CD4-positive, alpha-beta T cell (primary cell): ENCODE measurements around the gene SESN1. TPM values are rescaled to one million over a fixed set of nuclear protein-coding genes. Genes with fewer than 3 reads are reported as not detected.

Experiments used
- ATAC-seq: fragments of 200-7000 bp; cut with Tn5 transposase; one replicate; pipeline ENCODE4 v1.10.0; 2022; ENCODE audit warnings: mild to moderate bottlenecking; ENCODE audit not compliant: poor library complexity
- CTCF ChIA-PET: fragments of 350-600 bp; sonication (Branson Sonifier 250); formaldehyde crosslinking; loops from one replicate; lab custom pipeline; 2021; ENCODE audit warnings: antibody characterized with exemption, inconsistent platforms; lab: Charles Lee
- POLR2A ChIA-PET: fragments of 350-600 bp; sonication (Branson Sonifier 250); formaldehyde crosslinking; loops from one replicate; lab custom pipeline; 2021; ENCODE audit warnings: antibody characterized with exemption, inconsistent platforms; lab: Charles Lee
- DNase-seq, 14 experiments: peaks; one replicate each; pipeline ENCODE4 v3.0.0-alpha.2; 2013 to 2020; ENCODE audit warnings: mixed read lengths in 2 of 14
- H3K27ac ChIP-seq, 2 donors: one replicate each; pipeline versions ENCODE4 v1.5.1 to v1.7.0; 2013; ENCODE audit warnings: low read length in 2 of 2, low read depth in 1 of 2, mild to moderate bottlenecking in 1 of 2
- H3K27me3 ChIP-seq, 2 experiments: 1 replicate in 1 of 2; 2 replicates in 1 of 2; pipeline versions ENCODE4 v1.6.1 to v1.7.0; 2013; ENCODE audit warnings: low read length in 2 of 2, control low read depth in 1 of 2, mild to moderate bottlenecking in 1 of 2, moderate library complexity in 1 of 2; ENCODE audit not compliant: insufficient read depth in 2 of 2, control insufficient read depth in 1 of 2
- H3K36me3 ChIP-seq: one replicate; pipeline ENCODE4 v1.6.1; 2013; ENCODE audit warnings: low read length, control low read depth; ENCODE audit not compliant: insufficient read depth
- H3K4me1 ChIP-seq: one replicate; pipeline ENCODE4 v1.6.1; 2013; ENCODE audit warnings: low read length, control low read depth; ENCODE audit not compliant: insufficient read depth
- H3K4me3 ChIP-seq: one replicate; pipeline ENCODE4 v1.5.1; 2013; ENCODE audit warnings: mild to moderate bottlenecking, low read length, moderate library complexity
- H3K9me3 ChIP-seq, 2 experiments: 1 replicate in 1 of 2; 2 replicates in 1 of 2; pipeline versions ENCODE4 v1.6.1 to v1.7.0; 2013; ENCODE audit warnings: low read length in 2 of 2, mild to moderate bottlenecking in 2 of 2, control low read depth in 1 of 2, moderate library complexity in 1 of 2; ENCODE audit not compliant: control insufficient read depth in 1 of 2, insufficient read depth in 1 of 2
- H3K27ac Mint-ChIP-seq: one replicate; pipeline ENCODE4 v1.8.0; 2020; ENCODE audit warnings: mixed read lengths
- H3K27me3 Mint-ChIP-seq: one replicate; pipeline ENCODE4 v1.8.0; 2021; ENCODE audit warnings: mixed read lengths
- H3K36me3 Mint-ChIP-seq: one replicate; pipeline ENCODE4 v1.8.0; 2021; ENCODE audit warnings: low read depth, mixed read lengths
- H3K4me1 Mint-ChIP-seq: one replicate; pipeline ENCODE4 v1.8.0; 2021; ENCODE audit warnings: low read depth, mixed read lengths
- H3K4me3 Mint-ChIP-seq: one replicate; pipeline ENCODE4 v1.8.0; 2020; ENCODE audit warnings: mild to moderate bottlenecking, mixed read lengths
- H3K9me3 Mint-ChIP-seq: one replicate; pipeline ENCODE4 v1.8.0; 2020; ENCODE audit warnings: mixed read lengths
- intact Hi-C, 2 experiments: fragments of 100-400 bp; cut with DNase I in 1 of 2; cut with micrococcal nuclease in 1 of 2; formaldehyde crosslinking; loops; one replicate each; pipeline versions ENCODE4 v1.15.1 to v1.9.0; 2023 to 2025; cut with DNase I, micrococcal nuclease
- total RNA-seq, 174 experiments: library from RNA in 2 of 174; stranded (reverse) in 2 of 174; gene quantifications; one replicate each; pipeline ENCODE4 v1.2.3 and lab custom pipeline; 2021 to 2026
- TF ChIP-seq, protein P1 (sequence below): fragments of 200-600 bp; IDR thresholded peaks from one replicate; pipeline ENCODE4 v1.8.0; 2022; ENCODE audit warnings: antibody characterized with exemption, mild to moderate bottlenecking

Gene SESN1
- total RNA-seq, 2 experiments from 2014 or later = 95.9 to 98.3 TPM

DNA sequence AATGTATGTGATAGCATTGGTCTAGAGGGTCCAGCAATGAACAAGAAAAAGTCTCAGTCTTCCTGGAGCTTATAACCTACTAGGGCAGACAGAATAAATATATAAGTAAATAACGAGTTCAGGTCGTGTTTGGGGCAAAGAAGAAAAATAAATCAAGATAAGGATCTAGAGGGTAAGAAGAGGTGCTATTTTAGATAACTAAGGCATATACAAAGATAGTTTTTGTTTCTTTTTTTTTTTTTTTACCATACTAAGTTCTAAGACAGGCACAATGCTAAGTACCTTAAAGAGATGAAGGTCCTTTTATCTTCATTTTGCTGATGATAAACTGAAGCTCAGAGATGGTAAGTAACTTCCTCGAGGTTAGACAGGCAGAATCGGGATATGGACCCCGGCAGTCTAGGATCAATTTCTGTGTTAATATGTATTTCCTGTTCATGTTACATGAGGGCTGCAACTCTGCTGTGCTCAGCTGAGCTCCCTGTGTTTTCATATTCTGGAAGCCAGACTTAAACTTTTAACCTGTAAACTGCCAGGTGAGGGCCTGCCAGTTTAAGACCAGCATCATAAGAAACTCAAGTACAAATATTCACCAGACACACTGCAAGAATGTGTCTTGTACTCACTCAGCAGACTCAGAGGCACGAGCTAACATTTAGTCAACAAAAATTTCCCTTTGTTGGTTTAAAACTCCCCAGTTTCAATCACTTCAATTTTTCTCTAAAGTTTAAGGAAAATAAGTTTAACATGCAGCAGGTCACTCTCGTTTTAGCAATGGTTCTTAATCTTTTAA lies 23.3 kb downstream of the SESN1 start:
- Mint-ChIP-seq H3K4me1 (peaks cover 41% of the 10 kb centered on the region), H3K4me3 (peak overlapping the region; percentile 64), H3K27me3 (no peaks in the 10 kb centered on the region), H3K36me3 (no peaks in the 10 kb centered on the region), H3K9me3 (no peaks in the 10 kb centered on the region), H3K27ac (peak overlapping the region; percentile 76)
- Histone ChIP-seq H3K9me3 (no peaks in the 10 kb centered on the region), H3K36me3 (no peaks in the 10 kb centered on the region), H3K27me3 (no peaks in the 10 kb centered on the region), H3K4me1 (peaks cover 11% of the 10 kb centered on the region), H3K4me3 (peak overlapping the region; percentile 29), H3K27ac (no peak overlapping the region)
- ChIA-PET POLR2A (interaction anchor here (0.5 to 4.4 kb wide), 16 partner anchors 10 to 530 kb away, joined by 3 to 43 read pairs (median 6); partner anchors contain the start of genes ARMC2, CD164, CEP57L1 and SESN1), CTCF (interaction anchor here (1.0 to 6.0 kb wide), 9 partner anchors 10 to 529 kb away, joined by 3 to 50 read pairs (median 5); no protein-coding TSS in a partner anchor)
- TF ChIP-seq, protein P1, sequence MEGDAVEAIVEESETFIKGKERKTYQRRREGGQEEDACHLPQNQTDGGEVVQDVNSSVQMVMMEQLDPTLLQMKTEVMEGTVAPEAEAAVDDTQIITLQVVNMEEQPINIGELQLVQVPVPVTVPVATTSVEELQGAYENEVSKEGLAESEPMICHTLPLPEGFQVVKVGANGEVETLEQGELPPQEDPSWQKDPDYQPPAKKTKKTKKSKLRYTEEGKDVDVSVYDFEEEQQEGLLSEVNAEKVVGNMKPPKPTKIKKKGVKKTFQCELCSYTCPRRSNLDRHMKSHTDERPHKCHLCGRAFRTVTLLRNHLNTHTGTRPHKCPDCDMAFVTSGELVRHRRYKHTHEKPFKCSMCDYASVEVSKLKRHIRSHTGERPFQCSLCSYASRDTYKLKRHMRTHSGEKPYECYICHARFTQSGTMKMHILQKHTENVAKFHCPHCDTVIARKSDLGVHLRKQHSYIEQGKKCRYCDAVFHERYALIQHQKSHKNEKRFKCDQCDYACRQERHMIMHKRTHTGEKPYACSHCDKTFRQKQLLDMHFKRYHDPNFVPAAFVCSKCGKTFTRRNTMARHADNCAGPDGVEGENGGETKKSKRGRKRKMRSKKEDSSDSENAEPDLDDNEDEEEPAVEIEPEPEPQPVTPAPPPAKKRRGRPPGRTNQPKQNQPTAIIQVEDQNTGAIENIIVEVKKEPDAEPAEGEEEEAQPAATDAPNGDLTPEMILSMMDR = no peak
- ATAC-seq = peak; percentile 25
- intact Hi-C loops = loop anchor here (5.0 to 10.0 kb wide), 2 partner anchors 124 to 157 kb away; no protein-coding TSS in a partner anchor
- DNase-seq = peak in 3 of 14 experiments; percentile 30 to 41 (median 40)

DNA sequence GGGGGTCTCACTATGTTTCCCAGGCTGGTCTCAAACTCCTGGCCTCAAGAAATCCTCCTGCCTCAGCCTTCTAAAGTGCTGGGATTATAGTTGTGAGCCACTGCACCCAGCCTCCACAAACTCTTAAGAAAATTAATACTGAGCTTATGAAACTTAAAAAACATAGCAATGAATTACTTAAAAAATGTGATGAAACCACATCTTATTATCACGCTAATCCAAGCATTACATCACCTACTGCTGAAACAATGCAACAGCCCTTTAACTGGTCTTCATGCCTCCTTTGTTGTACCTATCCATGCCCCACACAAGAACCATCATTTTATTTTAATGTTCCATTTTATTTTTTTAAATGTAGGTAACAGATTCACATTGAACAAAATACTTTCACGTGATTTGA lies 24.9 kb downstream of the SESN1 start:
- no peaks in the 10 kb centered on the region for H3K9me3 Mint-ChIP-seq
- CTCF ChIA-PET = no interaction called here
- no peaks in the 10 kb centered on the region for H3K27me3 Mint-ChIP-seq
- no peak for ATAC-seq
- no peaks in the 10 kb centered on the region for H3K27me3 ChIP-seq
- no peak overlapping the region for H3K27ac Mint-ChIP-seq
- H3K9me3 ChIP-seq = no peaks in the 10 kb centered on the region
- H3K36me3 ChIP-seq = no peaks in the 10 kb centered on the region
- H3K27ac ChIP-seq = no peak overlapping the region
- peaks cover 11% of the 10 kb centered on the region for H3K4me1 ChIP-seq
- POLR2A ChIA-PET = interaction anchor here (1.2 to 2.0 kb wide), 2 partner anchors 25 to 313 kb away, joined by 3 to 6 read pairs; partner anchors contain the start of genes CD164, CEP57L1 and SESN1
- H3K36me3 Mint-ChIP-seq = no peaks in the 10 kb centered on the region
- intact Hi-C loops = loop anchor here (5.0 to 10.0 kb wide), 2 partner anchors 122 to 155 kb away; no protein-coding TSS in a partner anchor
- DNase-seq = no peak
- H3K4me3 Mint-ChIP-seq = no peak overlapping the region
- no peak overlapping the region for H3K4me3 ChIP-seq
- TF ChIP-seq, protein P1 = no peak
- peaks cover 45% of the 10 kb centered on the region for H3K4me1 Mint-ChIP-seq

DNA sequence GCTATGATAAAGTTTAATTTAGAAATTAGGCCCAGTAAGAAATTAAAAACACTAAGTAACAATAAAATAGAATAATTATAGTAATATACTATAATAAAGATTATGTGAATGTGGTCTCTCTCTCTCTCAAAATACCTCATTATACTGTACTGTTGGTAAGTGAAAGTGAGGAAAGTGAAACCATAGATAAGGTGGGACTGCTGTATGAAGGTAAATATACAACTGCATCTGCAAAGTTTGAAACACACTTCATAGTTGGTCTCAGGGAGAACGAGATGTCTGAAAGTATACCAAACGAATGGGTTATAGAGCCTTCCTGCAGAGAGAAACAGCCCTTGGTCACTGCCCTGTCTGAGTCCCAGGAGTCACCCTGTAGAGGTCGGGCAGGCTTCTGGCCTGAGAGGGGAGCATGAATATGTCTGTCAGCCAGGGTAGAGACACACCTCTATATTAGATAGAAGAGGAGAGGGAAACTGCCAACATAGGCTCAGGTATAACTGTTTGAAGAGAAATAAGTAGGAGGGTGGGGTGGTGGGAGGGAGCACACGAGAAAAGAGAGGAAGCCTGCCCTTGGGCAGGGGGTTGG lies 31.8 kb downstream of the SESN1 start:
- no peaks in the 10 kb centered on the region for H3K9me3 Mint-ChIP-seq
- peaks cover 73% of the 10 kb centered on the region for H3K4me1 Mint-ChIP-seq
- TF ChIP-seq, protein P1 = no peak
- intact Hi-C loops = no loop called here
- ATAC-seq = no peak
- Histone ChIP-seq H3K4me3 (no peak overlapping the region), H3K4me1 (peaks cover 21% of the 10 kb centered on the region), H3K9me3 (no peaks in the 10 kb centered on the region), H3K27ac (no peak overlapping the region), H3K27me3 (no peaks in the 10 kb centered on the region), H3K36me3 (no peaks in the 10 kb centered on the region)
- no peak overlapping the region for H3K4me3 Mint-ChIP-seq
- DNase-seq = peak in 1 of 14 experiments; percentile 28
- no peaks in the 10 kb centered on the region for H3K36me3 Mint-ChIP-seq
- no peaks in the 10 kb centered on the region for H3K27me3 Mint-ChIP-seq
- CTCF ChIA-PET = interaction anchor here (1.0 to 1.7 kb wide), 2 partner anchors 13 to 43 kb away, joined by 3 read pairs; no protein-coding TSS in a partner anchor
- POLR2A ChIA-PET = interaction anchor here (2.7 kb wide), 1 partner anchor 53 kb away, joined by 9 read pairs; no protein-coding TSS in a partner anchor
- H3K27ac Mint-ChIP-seq = peak overlapping the region; percentile 56
